HepG2 (cell line): Measurements from ENCODE around the gene HYAL2. TPM values are rescaled to one million over a fixed set of nuclear protein-coding genes. Genes with fewer than 3 reads are reported as not detected.

Source experiments
- CCDC6 ChIP-seq: sonication (generic); formaldehyde crosslinking; IDR thresholded peaks from 2 replicates; pipeline ENCODE4 v1.8.1; 2022; ENCODE audit warnings: mild to moderate bottlenecking, missing genetic modification reagents, moderate library complexity
- DR1 ChIP-seq: sonication (generic); formaldehyde crosslinking; IDR thresholded peaks from 2 replicates; pipeline ENCODE4 v1.8.0; 2021; ENCODE audit warnings: mild to moderate bottlenecking, missing genetic modification reagents, inconsistent platforms
- DRAP1 ChIP-seq: IDR thresholded peaks from 2 replicates; pipeline ENCODE4 v1.6.1; 2016; ENCODE audit warnings: missing genetic modification reagents, missing compliant biosample characterization
- GTF3A ChIP-seq: sonication (generic); formaldehyde crosslinking; conservative IDR thresholded peaks from 2 replicates; pipeline ENCODE4 v1.4.0; 2020; ENCODE audit warnings: mild to moderate bottlenecking, missing genetic modification reagents
- IKZF5 ChIP-seq: IDR thresholded peaks from 2 replicates; pipeline ENCODE4 v1.6.1; 2018; ENCODE audit warnings: missing genetic modification reagents, mild to moderate bottlenecking, missing compliant biosample characterization
- KAT7 ChIP-seq: IDR thresholded peaks from 2 replicates; pipeline ENCODE4 v1.6.1; 2018; ENCODE audit warnings: borderline replicate concordance, missing compliant biosample characterization
- KAT8 ChIP-seq: IDR thresholded peaks from 2 replicates; pipeline ENCODE4 v1.6.1; 2016; ENCODE audit warnings: missing genetic modification reagents, missing compliant biosample characterization
- MEF2D ChIP-seq: sonication (generic); formaldehyde crosslinking; IDR thresholded peaks from 2 replicates; pipeline ENCODE4 v1.5.1; 2020; ENCODE audit warnings: mild to moderate bottlenecking, missing genetic modification reagents
- MNT ChIP-seq: fragments of 450-650 bp; IDR thresholded peaks from 2 replicates; pipeline ENCODE4 v1.6.1; 2016
- MXD1 ChIP-seq: sonication (generic); formaldehyde crosslinking; IDR thresholded peaks from 2 replicates; pipeline ENCODE4 v1.4.0; 2020; ENCODE audit warnings: mild to moderate bottlenecking, missing genetic modification reagents
- NBN ChIP-seq: fragments of 450-650 bp; conservative IDR thresholded peaks from 2 replicates; pipeline ENCODE4 v1.6.1; 2017
- RXRB ChIP-seq: IDR thresholded peaks from 2 replicates; pipeline ENCODE4 v1.6.1; 2016; ENCODE audit warnings: borderline replicate concordance, missing genetic modification reagents, missing compliant biosample characterization
- SALL2 ChIP-seq: sonication (generic); formaldehyde crosslinking; IDR thresholded peaks from 2 replicates; pipeline ENCODE4 v1.8.1; 2023; ENCODE audit warnings: mild to moderate bottlenecking, missing genetic modification reagents, inconsistent platforms
- SP140L ChIP-seq: sonication (generic); formaldehyde crosslinking; IDR thresholded peaks from 2 replicates; pipeline ENCODE4 v1.4.0; 2020; ENCODE audit warnings: missing genetic modification reagents, borderline replicate concordance
- STAT5B ChIP-seq: sonication (generic); formaldehyde crosslinking; IDR thresholded peaks from 2 replicates; pipeline ENCODE4 v1.4.0; 2020; ENCODE audit warnings: missing genetic modification reagents
- TBX3 ChIP-seq: fragments of 450-650 bp; IDR thresholded peaks from 2 replicates; pipeline ENCODE4 v1.6.1; 2017; ENCODE audit warnings: antibody characterized with exemption, mild to moderate bottlenecking, inconsistent platforms, borderline replicate concordance
- TMF1 ChIP-seq: sonication (generic); formaldehyde crosslinking; IDR thresholded peaks from 2 replicates; pipeline ENCODE4 v1.8.1; 2022; ENCODE audit warnings: low read depth, missing genetic modification reagents
- ZNF274 ChIP-seq: sonication (generic); formaldehyde crosslinking; IDR thresholded peaks from 2 replicates; pipeline ENCODE4 v1.5.1; 2020; ENCODE audit warnings: mild to moderate bottlenecking, missing genetic modification reagents
- ZNF432 ChIP-seq: sonication (generic); formaldehyde crosslinking; IDR thresholded peaks from 2 replicates; pipeline ENCODE4 v1.5.0; 2020; ENCODE audit warnings: missing genetic modification reagents, mild to moderate bottlenecking, borderline replicate concordance
- ZNF605 ChIP-seq: sonication (generic); formaldehyde crosslinking; IDR thresholded peaks from 2 replicates; pipeline ENCODE4 v1.8.0; 2022; ENCODE audit warnings: mild to moderate bottlenecking, missing genetic modification reagents
- ZNF607 ChIP-seq: sonication (generic); formaldehyde crosslinking; IDR thresholded peaks from 2 replicates; pipeline ENCODE4 v1.5.1; 2020; ENCODE audit warnings: missing genetic modification reagents, mild to moderate bottlenecking, borderline replicate concordance
- ZNF619 ChIP-seq: sonication (generic); formaldehyde crosslinking; IDR thresholded peaks from 2 replicates; pipeline ENCODE4 v1.4.0; 2020; ENCODE audit warnings: mild to moderate bottlenecking, missing genetic modification reagents
- ZNF644 ChIP-seq: IDR thresholded peaks from 2 replicates; pipeline ENCODE4 v1.6.1; 2016; ENCODE audit warnings: low read depth
- ZNF766 ChIP-seq: sonication (generic); formaldehyde crosslinking; IDR thresholded peaks from 2 replicates; pipeline ENCODE4 v1.5.0; 2020; ENCODE audit warnings: missing genetic modification reagents, borderline replicate concordance
- ZNF792 ChIP-seq: IDR thresholded peaks from 2 replicates; pipeline ENCODE4 v1.6.1; 2016
- polyA plus RNA-seq, 8 experiments: library from polyadenylated mRNA; depleted of rRNA in 3 of 8; stranded (reverse) in 7 of 8; unstranded in 1 of 8; fragments of >200 nt; fragmentation: Illumina TruSeq in 4 of 8; extraction: Trizol in 4 of 8; gene quantifications; 2 replicates each; pipeline versions ENCODE4 v1.2.1 to v1.2.3, GENCODE V29; 2011 to 2016; ENCODE audit warnings: low read depth in 4 of 8, missing spikeins in 1 of 8, mixed read lengths in 1 of 8; ENCODE audit not compliant: insufficient read depth in 1 of 8
- total RNA-seq, 5 experiments: library from RNA; depleted of rRNA; stranded (reverse); fragments of >200 nt; fragmentation: Illumina TruSeq; extraction: Trizol; gene quantifications; 2 replicates each; pipeline ENCODE4 v1.2.3, GENCODE V29; 2016; ENCODE audit warnings: low read depth in 1 of 5
- TF ChIP-seq, protein P1 (sequence below): sonication (generic); formaldehyde crosslinking; IDR thresholded peaks from 2 replicates; pipeline ENCODE4 v1.8.0; 2022; ENCODE audit warnings: low read depth, missing genetic modification reagents

The HYAL2 gene
- total and polyA plus RNA-seq, 2 of the 13 experiments (the other 11 are each of a cell fraction or from before 2014, with no cell fraction given): 76.2 to 102 TPM

DNA sequence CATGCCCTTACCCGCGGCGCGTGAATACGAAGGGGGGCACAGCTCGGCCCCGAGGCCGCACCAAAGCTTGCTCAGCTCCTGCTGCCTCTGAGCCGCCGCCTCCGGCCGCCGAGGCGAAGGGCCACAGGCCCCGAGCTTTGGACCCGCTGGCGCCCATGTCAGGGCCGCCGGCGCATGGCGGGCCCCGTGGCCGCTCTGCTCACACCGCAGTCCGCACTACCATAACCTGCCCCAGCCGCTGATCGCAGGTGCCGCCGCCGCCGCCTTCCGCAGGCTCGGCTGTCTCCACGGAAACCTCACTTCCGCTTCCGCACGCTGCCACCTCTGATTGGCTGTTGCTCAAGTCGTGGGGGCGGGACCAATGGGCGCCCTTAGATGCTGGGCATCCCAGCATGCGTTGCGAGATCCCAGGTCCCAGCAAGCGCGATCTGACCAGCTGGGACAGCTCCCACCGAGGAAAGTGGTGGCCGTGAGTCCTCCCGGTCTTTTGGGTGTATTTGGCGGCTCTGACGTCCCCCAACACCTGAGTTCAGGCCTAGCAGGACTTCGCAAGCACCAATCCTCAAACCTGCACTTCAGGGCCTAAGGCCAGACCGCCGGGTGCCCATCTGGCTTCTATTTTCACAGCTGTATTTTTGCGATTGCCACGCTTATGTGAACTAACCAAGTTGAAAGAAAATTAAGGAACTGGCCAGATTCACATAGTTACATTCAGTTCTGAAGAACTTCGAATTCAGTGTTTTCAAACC is 5.6 kb upstream of the HYAL2 start, which contains the start of gene TUSC2 (continued):
- TF ChIP-seq DRAP1 (CRISPR knock-in tag) (peak; percentile 98), IKZF5 (CRISPR knock-in tag) (peak; percentile 33; the same call in 1 of the 2 replicates), TBX3 (peak; percentile 19; the same call in 1 of the 2 replicates), CCDC6 (CRISPR knock-in tag) (no peak; the same call in 1 of the 2 replicates), ZNF619 (CRISPR knock-in tag) (peak; percentile 47; the same call in 1 of the 2 replicates), ZNF607 (peak; percentile 78; the same call in 1 of the 2 replicates), KAT7 (CRISPR knock-in tag) (peak; percentile 69; the same call in 1 of the 2 replicates), RXRB (peak; percentile 17; the same call in 1 of the 2 replicates), SALL2 (CRISPR knock-in tag) (peak; percentile 59; the same call in 1 of the 2 replicates), MEF2D (0 out of 2 replicates have a peak, but pooled peaks have one; percentile 41), ZNF644 (no peak), ZNF605 (CRISPR knock-in tag) (peak; percentile 75), SP140L (CRISPR knock-in tag) (no peak), MNT (peak; percentile 46), ZNF766 (CRISPR knock-in tag) (peak; percentile 82; the same call in 1 of the 2 replicates), TMF1 (CRISPR knock-in tag) (peak; percentile 57; the same call in 1 of the 2 replicates), ZNF432 (CRISPR knock-in tag) (no peak), DR1 (CRISPR knock-in tag) (peak; percentile 82), NBN (no peak), GTF3A (CRISPR knock-in tag) (0 out of 2 replicates have a peak, but pooled peaks have one; percentile 4), STAT5B (no peak), ZNF792 (CRISPR knock-in tag) (no peak), ZNF274 (CRISPR knock-in tag) (peak; percentile 71; the same call in 1 of the 2 replicates), KAT8 (CRISPR knock-in tag) (peak; percentile 95), MXD1 (peak; percentile 74; the same call in 1 of the 2 replicates)
- TF ChIP-seq, protein P1, sequence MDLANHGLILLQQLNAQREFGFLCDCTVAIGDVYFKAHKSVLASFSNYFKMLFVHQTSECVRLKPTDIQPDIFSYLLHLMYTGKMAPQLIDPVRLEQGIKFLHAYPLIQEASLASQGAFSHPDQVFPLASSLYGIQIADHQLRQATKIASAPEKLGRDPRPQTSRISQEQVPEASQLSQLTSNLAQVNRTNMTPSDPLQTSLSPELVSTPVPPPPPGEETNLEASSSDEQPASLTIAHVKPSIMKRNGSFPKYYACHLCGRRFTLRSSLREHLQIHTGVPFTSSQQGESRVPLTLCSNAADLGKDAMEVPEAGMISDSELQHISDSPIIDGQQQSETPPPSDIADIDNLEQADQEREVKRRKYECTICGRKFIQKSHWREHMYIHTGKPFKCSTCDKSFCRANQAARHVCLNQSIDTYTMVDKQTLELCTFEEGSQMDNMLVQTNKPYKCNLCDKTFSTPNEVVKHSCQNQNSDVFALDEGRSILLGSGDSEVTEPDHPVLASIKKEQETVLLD (CRISPR knock-in tag): 0 out of 2 replicates have a peak, but pooled peaks have one; percentile 12
